Smooth muscle cell (in vitro differentiated cells): ENCODE results near the gene ERICH3. TPM values are rescaled to one million over a fixed set of nuclear protein-coding genes. Genes with fewer than 3 reads are reported as not detected.

Source experiments
- DNase-seq: peaks from one replicate; lab custom pipeline; 2025; ENCODE audit not compliant: unreplicated experiment; lab: John Stamatoyannopoulos, UW
- H2AFZ ChIP-seq: fragments of 200-600 bp; sonication (generic); 2 replicates; pipeline ENCODE4 v1.6.0; 2016; ENCODE audit warnings: antibody characterized with exemption, low read depth, mild to moderate bottlenecking
- H3F3A ChIP-seq: fragments of 200-600 bp; sonication (generic); 2 replicates; pipeline ENCODE4 v1.6.0; 2017; ENCODE audit warnings: antibody characterized with exemption, low read depth
- H3K27ac ChIP-seq: fragments of 200-600 bp; sonication (generic); 2 replicates; pipeline ENCODE4 v1.5.1; 2016; ENCODE audit warnings: low read depth, mild to moderate bottlenecking
- H3K27me3 ChIP-seq: fragments of 200-600 bp; sonication (generic); 2 replicates; pipeline ENCODE4 v1.6.1; 2016; ENCODE audit warnings: low read depth, mild to moderate bottlenecking
- H3K36me3 ChIP-seq: fragments of 200-600 bp; sonication (generic); 2 replicates; pipeline ENCODE4 v1.5.1; 2016; ENCODE audit warnings: low read depth
- H3K4me1 ChIP-seq: fragments of 200-600 bp; sonication (generic); 2 replicates; pipeline ENCODE4 v1.5.1; 2016; ENCODE audit warnings: low read depth
- H3K4me2 ChIP-seq: fragments of 200-600 bp; sonication (generic); 2 replicates; pipeline ENCODE4 v1.6.0; 2016; ENCODE audit warnings: mild to moderate bottlenecking
- H3K4me3 ChIP-seq: fragments of 200-600 bp; sonication (generic); 2 replicates; pipeline ENCODE4 v1.5.1; 2016; ENCODE audit warnings: mild to moderate bottlenecking
- H3K79me2 ChIP-seq: fragments of 200-600 bp; sonication (generic); 2 replicates; pipeline ENCODE4 v1.6.0; 2016; ENCODE audit warnings: low read depth, mild to moderate bottlenecking
- H3K9ac ChIP-seq: fragments of 200-600 bp; sonication (generic); 2 replicates; pipeline ENCODE4 v1.6.0; 2016; ENCODE audit warnings: low read depth
- H3K9me3 ChIP-seq: fragments of 200-600 bp; sonication (generic); replicated peaks from 2 replicates; pipeline ENCODE4 v1.5.1; 2016; ENCODE audit warnings: low read depth
- H4K20me1 ChIP-seq: fragments of 200-600 bp; sonication (generic); 2 replicates; pipeline ENCODE4 v1.6.0; 2016; ENCODE audit warnings: low read depth
- CTCF ChIP-seq: fragments of 200-600 bp; sonication (generic); IDR thresholded peaks from 2 replicates; pipeline ENCODE4 v1.5.1; 2017; ENCODE audit warnings: borderline replicate concordance, mild to moderate bottlenecking, antibody characterized with exemption; ENCODE audit not compliant: insufficient read depth, poor library complexity, severe bottlenecking
- WGBS: methylation state at CpG from one replicate; pipeline ENCODE4 v1.1.7; 2016; ENCODE audit warnings: low lambda C conversion rate; 5-methylcytosine and 5-hydroxymethylcytosine counted together
- polyA plus RNA-seq: library from polyadenylated mRNA; unstranded; fragments of >200 nt; fragmentation: Nextera tagmentation; extraction: Ambion mirVana; gene quantifications from 2 replicates; pipeline ENCODE4 v1.2.1, GENCODE V29; 2016
- total RNA-seq: library from RNA; depleted of rRNA; stranded (reverse); fragments of >200 nt; gene quantifications from 2 replicates; pipeline ENCODE4 v1.2.3, GENCODE V29; 2014

The ERICH3 gene
- total and polyA plus RNA-seq, 2 experiments from 2014 or later, result not detected

DNA sequence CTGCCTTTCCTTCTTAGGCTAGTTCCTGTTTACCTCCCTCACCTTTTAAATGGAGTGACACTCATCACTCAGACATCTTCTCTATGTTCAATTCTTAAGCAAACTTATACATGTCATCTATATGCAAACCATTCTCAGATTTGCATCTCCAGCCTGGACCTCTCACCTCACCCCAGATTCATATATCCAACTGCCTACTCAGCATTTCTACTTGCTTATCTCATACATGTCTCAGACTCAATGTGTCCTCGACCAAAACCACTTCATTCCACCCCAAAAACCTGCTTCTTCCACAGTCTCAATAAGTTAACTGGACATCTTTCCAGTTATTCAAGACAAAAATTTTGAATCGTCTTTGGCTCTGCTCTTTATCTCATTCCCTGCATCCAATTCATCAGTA lies 62.6 kb downstream of the ERICH3 start:
- DNase-seq, result no peak
- Histone ChIP-seq H2AFZ (no peak overlapping the region), H3K27ac (no peak overlapping the region)

GRCh38 chr1:74609810-74610371 lies 63.7 kb downstream of the ERICH3 start:
- H4K20me1 ChIP-seq, result no peaks in the 10 kb centered on the region
- H3K36me3 ChIP-seq, result no peaks in the 10 kb centered on the region
- no peak overlapping the region for H3K4me2 ChIP-seq
- H3K27me3 ChIP-seq, result no peaks in the 10 kb centered on the region
- no peak for TF ChIP-seq CTCF
- no peak overlapping the region for H3K4me3 ChIP-seq
- H3K27ac ChIP-seq, result no peak overlapping the region
- no peak overlapping the region for H3K9ac ChIP-seq
- no peak overlapping the region for H2AFZ ChIP-seq
- H3K9me3 ChIP-seq, result no peaks in the 10 kb centered on the region
- H3K79me2 ChIP-seq, result no peaks in the 10 kb centered on the region
- H3K4me1 ChIP-seq, result no peaks in the 10 kb centered on the region
- H3F3A ChIP-seq, result no peaks in the 10 kb centered on the region
- DNase-seq, result no peak

More for the DNA sequence above, 62.6 kb downstream of the ERICH3 start:
- Histone ChIP-seq H3K9ac (no peak overlapping the region), H3K9me3 (no peaks in the 10 kb centered on the region), H3K4me3 (no peak overlapping the region), H3K79me2 (no peaks in the 10 kb centered on the region), H3K4me2 (no peak overlapping the region), H3F3A (no peaks in the 10 kb centered on the region), H3K36me3 (no peaks in the 10 kb centered on the region), H4K20me1 (no peaks in the 10 kb centered on the region), H3K4me1 (no peaks in the 10 kb centered on the region), H3K27me3 (no peaks in the 10 kb centered on the region)
- TF ChIP-seq CTCF, result no peak
- 70% methylated on average over 2 of the region's 2 CpGs for WGBS

- WGBS, result 66% methylated on average over 2 of the region's 2 CpGs
- Histone ChIP-seq H2AFZ (no peak overlapping the region), H3K9ac (no peak overlapping the region), H3K27me3 (no peaks in the 10 kb centered on the region), H3K4me1 (no peaks in the 10 kb centered on the region), H3K27ac (no peak overlapping the region), H3K36me3 (no peaks in the 10 kb centered on the region), H3F3A (no peaks in the 10 kb centered on the region), H4K20me1 (no peaks in the 10 kb centered on the region), H3K4me3 (no peak overlapping the region), H3K9me3 (no peaks in the 10 kb centered on the region), H3K79me2 (no peaks in the 10 kb centered on the region), H3K4me2 (no peak overlapping the region)
- TF ChIP-seq CTCF, result no peak
- no peak for DNase-seq
Measured at GRCh38 chr1:74596717-74597116, 76.9 kb downstream of the ERICH3 start.
